Mesendoderm (in vitro differentiated cells): ENCODE data around the gene LRGUK.

Source experiments
- DNase-seq: peaks from one replicate; pipeline ENCODE4 v3.0.0; 2013
- H2AK5ac ChIP-seq: 2 replicates; pipeline ENCODE4 v1.6.1; 2013; ENCODE audit warnings: low read length, inconsistent platforms
- H2BK120ac ChIP-seq: 2 replicates; pipeline ENCODE4 v1.6.1; 2013; ENCODE audit warnings: low read depth, mild to moderate bottlenecking, low read length, moderate library complexity, mixed read lengths
- H2BK15ac ChIP-seq: replicated peaks from 2 replicates; pipeline ENCODE4 v1.6.1; 2013; ENCODE audit warnings: low read depth, mild to moderate bottlenecking, moderate library complexity
- H2BK5ac ChIP-seq: 2 replicates; pipeline ENCODE4 v1.6.1; 2013; ENCODE audit warnings: low read length, inconsistent platforms
- H3K18ac ChIP-seq: 2 replicates; pipeline ENCODE4 v1.6.1; 2013; ENCODE audit warnings: mild to moderate bottlenecking, low read length, mixed read lengths
- H3K23ac ChIP-seq: one replicate; pipeline ENCODE4 v1.6.1; 2013; ENCODE audit warnings: low read length
- H3K27ac ChIP-seq: 2 replicates; pipeline ENCODE4 v1.5.1; 2013; ENCODE audit warnings: low read depth, mild to moderate bottlenecking, inconsistent platforms, low read length, moderate library complexity
- H3K27me3 ChIP-seq: 2 replicates; pipeline ENCODE4 v1.6.1; 2013; ENCODE audit warnings: low read length, control low read depth, mild to moderate bottlenecking, inconsistent platforms; ENCODE audit not compliant: insufficient read depth, poor library complexity
- H3K36me3 ChIP-seq: 2 replicates; pipeline ENCODE4 v1.6.1; 2013; ENCODE audit warnings: low read length, inconsistent platforms; ENCODE audit not compliant: control insufficient read depth, insufficient read depth
- H3K4ac ChIP-seq: one replicate; pipeline ENCODE4 v1.6.1; 2013; ENCODE audit warnings: low read depth, mild to moderate bottlenecking, low read length, moderate library complexity
- H3K4me1 ChIP-seq: 2 replicates; pipeline ENCODE4 v1.6.1; 2013; ENCODE audit warnings: low read depth, low read length, inconsistent platforms; ENCODE audit not compliant: control insufficient read depth
- H3K4me2 ChIP-seq: 2 replicates; pipeline ENCODE4 v1.6.1; 2013; ENCODE audit warnings: low read length
- H3K4me3 ChIP-seq: 2 replicates; pipeline ENCODE4 v1.5.1; 2013; ENCODE audit warnings: mild to moderate bottlenecking, low read length
- H3K56ac ChIP-seq: one replicate; pipeline ENCODE4 v1.6.1; 2013; ENCODE audit warnings: low read length
- H3K79me1 ChIP-seq: 2 replicates; pipeline ENCODE4 v1.6.1; 2013; ENCODE audit warnings: low read length, inconsistent platforms
- H3K79me2 ChIP-seq: 2 replicates; pipeline ENCODE4 v1.6.1; 2013; ENCODE audit warnings: mild to moderate bottlenecking, low read length; ENCODE audit not compliant: control insufficient read depth, insufficient read depth
- H3K9ac ChIP-seq: 2 replicates; pipeline ENCODE4 v1.6.1; 2013; ENCODE audit warnings: low read length, inconsistent platforms
- H4K5ac ChIP-seq: one replicate; pipeline ENCODE4 v1.6.1; 2013; ENCODE audit warnings: low read length
- H4K8ac ChIP-seq: one replicate; pipeline ENCODE4 v1.6.1; 2013; ENCODE audit warnings: low read depth, mild to moderate bottlenecking, control low read depth, low read length, moderate library complexity
- WGBS: extraction: QIAGEN DNeasy Blood & Tissue Kit; methylation state at CpG from one replicate; pipeline ENCODE4 v1.1.7; 2013; ENCODE audit warnings: low lambda C conversion rate, missing lambda C conversion rate; ENCODE audit not compliant: insufficient coverage; ENCODE audit errors: extremely low coverage; 5-methylcytosine and 5-hydroxymethylcytosine counted together

Gene LRGUK

GRCh38 chr7:134182078-134182477 is 54.9 kb downstream of the LRGUK start:
- H3K23ac ChIP-seq: no peak overlapping the region
- H4K8ac ChIP-seq: no peak overlapping the region
- no peak overlapping the region for H2BK5ac ChIP-seq
- H2BK120ac ChIP-seq: no peak overlapping the region
- H3K4me3 ChIP-seq: no peak overlapping the region
- H3K27me3 ChIP-seq: no peaks in the 10 kb centered on the region
- H3K79me1 ChIP-seq: no peaks in the 10 kb centered on the region
- no peak overlapping the region for H2AK5ac ChIP-seq
- H4K5ac ChIP-seq: no peak overlapping the region
- no peak overlapping the region for H3K56ac ChIP-seq
- no peak for DNase-seq
- H3K18ac ChIP-seq: no peak overlapping the region
- H3K4me2 ChIP-seq: no peak overlapping the region
- no peaks in the 10 kb centered on the region for H3K4me1 ChIP-seq
- no peak overlapping the region for H3K27ac ChIP-seq
- no peaks in the 10 kb centered on the region for H3K79me2 ChIP-seq
- no peaks in the 10 kb centered on the region for H3K36me3 ChIP-seq
- no CpG with 5 or more reads among the region's 3 CpGs for WGBS
- no peak overlapping the region for H2BK15ac ChIP-seq
- H3K9ac ChIP-seq: no peak overlapping the region
- H3K4ac ChIP-seq: no peak overlapping the region

- H3K56ac ChIP-seq: no peak overlapping the region
- H2AK5ac ChIP-seq: no peak overlapping the region
- H3K23ac ChIP-seq: no peak overlapping the region
- H3K36me3 ChIP-seq: no peaks in the 10 kb centered on the region
- H3K4me1 ChIP-seq: no peaks in the 10 kb centered on the region
- H2BK5ac ChIP-seq: no peak overlapping the region
- no peak overlapping the region for H3K18ac ChIP-seq
- no CpG with 5 or more reads among the region's 3 CpGs for WGBS
- H2BK120ac ChIP-seq: no peak overlapping the region
- H3K4ac ChIP-seq: no peak overlapping the region
- no peak for DNase-seq
- no peak overlapping the region for H2BK15ac ChIP-seq
- H3K79me1 ChIP-seq: no peaks in the 10 kb centered on the region
- no peak overlapping the region for H3K4me2 ChIP-seq
- no peaks in the 10 kb centered on the region for H3K79me2 ChIP-seq
- no peak overlapping the region for H3K27ac ChIP-seq
- H3K4me3 ChIP-seq: no peak overlapping the region
- no peak overlapping the region for H3K9ac ChIP-seq
- no peak overlapping the region for H4K8ac ChIP-seq
- no peaks in the 10 kb centered on the region for H3K27me3 ChIP-seq
- H4K5ac ChIP-seq: no peak overlapping the region
Measured at GRCh38 chr7:134184767-134185166, 57.6 kb downstream of the LRGUK start.

- Histone ChIP-seq H3K23ac (no peak overlapping the region), H3K79me1 (no peaks in the 10 kb centered on the region), H3K4me1 (no peaks in the 10 kb centered on the region), H3K79me2 (no peaks in the 10 kb centered on the region), H3K9ac (no peak overlapping the region), H2BK120ac (no peak overlapping the region), H3K56ac (no peak overlapping the region), H2AK5ac (no peak overlapping the region), H3K36me3 (no peaks in the 10 kb centered on the region), H3K27me3 (no peaks in the 10 kb centered on the region), H4K8ac (no peak overlapping the region), H3K27ac (no peak overlapping the region), H2BK5ac (no peak overlapping the region), H3K4ac (no peak overlapping the region), H2BK15ac (no peak overlapping the region), H3K4me2 (no peak overlapping the region), H4K5ac (no peak overlapping the region), H3K4me3 (no peak overlapping the region), H3K18ac (no peak overlapping the region)
- WGBS: no CpG with 5 or more reads among the region's 3 CpGs
- DNase-seq: no peak
Measured at GRCh38 chr7:134186027-134186426, 58.9 kb downstream of the LRGUK start.

- Histone ChIP-seq H2BK5ac (no peak overlapping the region), H3K36me3 (no peaks in the 10 kb centered on the region), H3K23ac (no peak overlapping the region), H3K18ac (no peak overlapping the region), H3K79me2 (no peaks in the 10 kb centered on the region), H3K4me1 (no peaks in the 10 kb centered on the region), H3K79me1 (no peaks in the 10 kb centered on the region), H3K27me3 (no peaks in the 10 kb centered on the region), H2BK15ac (no peak overlapping the region), H3K27ac (no peak overlapping the region), H2AK5ac (no peak overlapping the region), H3K9ac (no peak overlapping the region), H4K5ac (no peak overlapping the region), H2BK120ac (no peak overlapping the region), H3K4me2 (no peak overlapping the region), H3K4me3 (no peak overlapping the region), H4K8ac (no peak overlapping the region), H3K4ac (no peak overlapping the region), H3K56ac (no peak overlapping the region)
- no CpG with 5 or more reads among the region's 2 CpGs for WGBS
- DNase-seq: no peak
Measured at GRCh38 chr7:134186801-134187200, 59.7 kb downstream of the LRGUK start.

GRCh38 chr7:134187893-134188292 is 60.8 kb downstream of the LRGUK start:
- no CpG with 5 or more reads among the region's 1 CpG for WGBS
- H3K27ac ChIP-seq: no peak overlapping the region
- H2BK5ac ChIP-seq: no peak overlapping the region
- no peak overlapping the region for H4K5ac ChIP-seq
- no peak overlapping the region for H3K9ac ChIP-seq
- H3K4ac ChIP-seq: no peak overlapping the region
- no peaks in the 10 kb centered on the region for H3K27me3 ChIP-seq
- no peak for DNase-seq
- no peak overlapping the region for H3K4me2 ChIP-seq
- no peak overlapping the region for H4K8ac ChIP-seq
- no peak overlapping the region for H2BK120ac ChIP-seq
- H2AK5ac ChIP-seq: no peak overlapping the region
- H3K79me1 ChIP-seq: no peaks in the 10 kb centered on the region
- H3K36me3 ChIP-seq: no peaks in the 10 kb centered on the region
- no peak overlapping the region for H2BK15ac ChIP-seq
- no peak overlapping the region for H3K4me3 ChIP-seq
- H3K79me2 ChIP-seq: no peaks in the 10 kb centered on the region
- no peaks in the 10 kb centered on the region for H3K4me1 ChIP-seq
- no peak overlapping the region for H3K56ac ChIP-seq
- no peak overlapping the region for H3K18ac ChIP-seq
- H3K23ac ChIP-seq: no peak overlapping the region

- no peak overlapping the region for H3K18ac ChIP-seq
- H2BK15ac ChIP-seq: no peak overlapping the region
- H3K79me2 ChIP-seq: no peaks in the 10 kb centered on the region
- H3K23ac ChIP-seq: no peak overlapping the region
- H3K4me2 ChIP-seq: no peak overlapping the region
- H3K4me1 ChIP-seq: no peaks in the 10 kb centered on the region
- WGBS: no CpG with 5 or more reads among the region's 4 CpGs
- H3K4me3 ChIP-seq: no peak overlapping the region
- H3K27ac ChIP-seq: no peak overlapping the region
- H3K27me3 ChIP-seq: no peaks in the 10 kb centered on the region
- H2BK5ac ChIP-seq: no peak overlapping the region
- no peak overlapping the region for H3K4ac ChIP-seq
- H4K8ac ChIP-seq: no peak overlapping the region
- H2AK5ac ChIP-seq: no peak overlapping the region
- no peak for DNase-seq
- H3K79me1 ChIP-seq: no peaks in the 10 kb centered on the region
- no peak overlapping the region for H4K5ac ChIP-seq
- H2BK120ac ChIP-seq: no peak overlapping the region
- H3K56ac ChIP-seq: no peak overlapping the region
- H3K36me3 ChIP-seq: no peaks in the 10 kb centered on the region
- no peak overlapping the region for H3K9ac ChIP-seq
Measured at GRCh38 chr7:134188311-134188710, 61.2 kb downstream of the LRGUK start.
